GM18870 (cell line): ENCODE measurements around the gene DDIT4.
"Not testable (repeated sequence)": the region's sequence is repeated elsewhere in the genome, so short reads cannot be mapped to it uniquely, and the experiment has no call there.

Source experiments
- ATAC-seq: cut with Tn5 transposase; IDR thresholded peaks from one replicate; pipeline ENCODE4 v1.9.1; 2021; ENCODE audit warnings: moderate library complexity; ENCODE audit not compliant: unreplicated experiment

The DDIT4 gene

GRCh38 chr10:72267381-72267780 is 6.3 kb upstream of the DDIT4 start:
- no peak for ATAC-seq

GRCh38 chr10:72267819-72268399 is 5.8 kb upstream of the DDIT4 start:
- no peak for ATAC-seq

- not testable (repeated sequence) for ATAC-seq
Observed at GRCh38 chr10:72268475-72269200, 5.1 kb upstream of the DDIT4 start.

GRCh38 chr10:72270607-72271281 is 3.0 kb upstream of the DDIT4 start:
- ATAC-seq = no peak

- no peak for ATAC-seq
Observed at GRCh38 chr10:72272689-72273409, 875 bp upstream of the DDIT4 start.

- no peak for ATAC-seq
Observed at GRCh38 chr10:72274213-72274729, 547 bp downstream of the DDIT4 start.

- no peak for ATAC-seq
Observed at GRCh38 chr10:72274730-72275350, 1.1 kb downstream of the DDIT4 start.

GRCh38 chr10:72275351-72276012 is 1.8 kb downstream of the DDIT4 start:
- ATAC-seq = no peak

GRCh38 chr10:72276013-72276387 is 2.3 kb downstream of the DDIT4 start:
- ATAC-seq = no peak

- no peak for ATAC-seq
Observed at GRCh38 chr10:72276421-72277339, 3.0 kb downstream of the DDIT4 start.

- no peak for ATAC-seq
Observed at GRCh38 chr10:72277340-72277995, 3.7 kb downstream of the DDIT4 start.

- ATAC-seq = no peak
Observed at GRCh38 chr10:72277996-72278667, 4.4 kb downstream of the DDIT4 start.

GRCh38 chr10:72278668-72279393 is 5.1 kb downstream of the DDIT4 start:
- ATAC-seq = no peak

- not testable (repeated sequence) for ATAC-seq
Observed at GRCh38 chr10:72279587-72279986, 5.9 kb downstream of the DDIT4 start.

- no peak for ATAC-seq
Observed at GRCh38 chr10:72283131-72283530, 9.4 kb downstream of the DDIT4 start.

GRCh38 chr10:72285972-72286521 is 12.3 kb downstream of the DDIT4 start:
- ATAC-seq = no peak

- ATAC-seq = no peak
Observed at GRCh38 chr10:72291019-72291532, 17.4 kb downstream of the DDIT4 start.
